Measurements from ENCODE around the gene PACRG.

DNA sequence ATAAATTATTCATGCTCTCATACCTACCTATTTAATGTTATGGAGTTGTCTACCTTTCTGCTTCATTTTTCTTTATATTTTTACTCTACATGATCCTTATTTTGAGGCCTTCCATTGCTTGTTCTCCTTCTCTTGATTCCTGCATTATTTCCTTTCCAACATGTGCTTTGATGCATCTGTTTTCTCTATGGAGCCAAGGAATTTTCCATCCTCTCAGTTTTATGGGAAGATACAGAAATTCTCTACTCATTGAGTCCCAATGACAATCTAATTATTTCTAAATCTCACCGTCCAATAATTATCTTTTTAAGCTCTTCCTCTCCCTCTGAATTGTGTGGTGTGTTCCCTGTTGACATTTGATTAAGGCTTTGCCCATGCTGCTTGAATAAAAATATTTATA lies 136.0 kb downstream of the PACRG start:
- TF ChIP-seq RXRA (IDR thresholded peaks at IDR 0.05; ENCODE audit: borderline replicate concordance, low read depth) = no peak
- TF ChIP-seq, protein P1, sequence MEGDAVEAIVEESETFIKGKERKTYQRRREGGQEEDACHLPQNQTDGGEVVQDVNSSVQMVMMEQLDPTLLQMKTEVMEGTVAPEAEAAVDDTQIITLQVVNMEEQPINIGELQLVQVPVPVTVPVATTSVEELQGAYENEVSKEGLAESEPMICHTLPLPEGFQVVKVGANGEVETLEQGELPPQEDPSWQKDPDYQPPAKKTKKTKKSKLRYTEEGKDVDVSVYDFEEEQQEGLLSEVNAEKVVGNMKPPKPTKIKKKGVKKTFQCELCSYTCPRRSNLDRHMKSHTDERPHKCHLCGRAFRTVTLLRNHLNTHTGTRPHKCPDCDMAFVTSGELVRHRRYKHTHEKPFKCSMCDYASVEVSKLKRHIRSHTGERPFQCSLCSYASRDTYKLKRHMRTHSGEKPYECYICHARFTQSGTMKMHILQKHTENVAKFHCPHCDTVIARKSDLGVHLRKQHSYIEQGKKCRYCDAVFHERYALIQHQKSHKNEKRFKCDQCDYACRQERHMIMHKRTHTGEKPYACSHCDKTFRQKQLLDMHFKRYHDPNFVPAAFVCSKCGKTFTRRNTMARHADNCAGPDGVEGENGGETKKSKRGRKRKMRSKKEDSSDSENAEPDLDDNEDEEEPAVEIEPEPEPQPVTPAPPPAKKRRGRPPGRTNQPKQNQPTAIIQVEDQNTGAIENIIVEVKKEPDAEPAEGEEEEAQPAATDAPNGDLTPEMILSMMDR (IDR thresholded peaks at IDR 0.05) = no peak
- TF ChIP-seq MAX (IDR thresholded peaks at IDR 0.05; ENCODE audit: low read depth) = no peak
- TF ChIP-seq POLR2AphosphoS5 (IDR thresholded peaks at IDR 0.05; ENCODE audit: low read depth, low read length) = no peak
- TF ChIP-seq, protein P2, sequence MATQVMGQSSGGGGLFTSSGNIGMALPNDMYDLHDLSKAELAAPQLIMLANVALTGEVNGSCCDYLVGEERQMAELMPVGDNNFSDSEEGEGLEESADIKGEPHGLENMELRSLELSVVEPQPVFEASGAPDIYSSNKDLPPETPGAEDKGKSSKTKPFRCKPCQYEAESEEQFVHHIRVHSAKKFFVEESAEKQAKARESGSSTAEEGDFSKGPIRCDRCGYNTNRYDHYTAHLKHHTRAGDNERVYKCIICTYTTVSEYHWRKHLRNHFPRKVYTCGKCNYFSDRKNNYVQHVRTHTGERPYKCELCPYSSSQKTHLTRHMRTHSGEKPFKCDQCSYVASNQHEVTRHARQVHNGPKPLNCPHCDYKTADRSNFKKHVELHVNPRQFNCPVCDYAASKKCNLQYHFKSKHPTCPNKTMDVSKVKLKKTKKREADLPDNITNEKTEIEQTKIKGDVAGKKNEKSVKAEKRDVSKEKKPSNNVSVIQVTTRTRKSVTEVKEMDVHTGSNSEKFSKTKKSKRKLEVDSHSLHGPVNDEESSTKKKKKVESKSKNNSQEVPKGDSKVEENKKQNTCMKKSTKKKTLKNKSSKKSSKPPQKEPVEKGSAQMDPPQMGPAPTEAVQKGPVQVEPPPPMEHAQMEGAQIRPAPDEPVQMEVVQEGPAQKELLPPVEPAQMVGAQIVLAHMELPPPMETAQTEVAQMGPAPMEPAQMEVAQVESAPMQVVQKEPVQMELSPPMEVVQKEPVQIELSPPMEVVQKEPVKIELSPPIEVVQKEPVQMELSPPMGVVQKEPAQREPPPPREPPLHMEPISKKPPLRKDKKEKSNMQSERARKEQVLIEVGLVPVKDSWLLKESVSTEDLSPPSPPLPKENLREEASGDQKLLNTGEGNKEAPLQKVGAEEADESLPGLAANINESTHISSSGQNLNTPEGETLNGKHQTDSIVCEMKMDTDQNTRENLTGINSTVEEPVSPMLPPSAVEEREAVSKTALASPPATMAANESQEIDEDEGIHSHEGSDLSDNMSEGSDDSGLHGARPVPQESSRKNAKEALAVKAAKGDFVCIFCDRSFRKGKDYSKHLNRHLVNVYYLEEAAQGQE (IDR thresholded peaks at IDR 0.05; ENCODE audit: low read depth, low read length) = no peak
- TF ChIP-seq USF1 (IDR thresholded peaks at IDR 0.05; ENCODE audit: borderline replicate concordance, low read depth) = no peak
- no peak for TF ChIP-seq JUND (IDR thresholded peaks at IDR 0.05)
